ENCODE data around the gene ANKRD24. TPM values are rescaled to one million over a fixed set of nuclear protein-coding genes. Genes with fewer than 3 reads are reported as not detected.

ANKRD24 gene
- total and polyA plus RNA-seq, 4 donors = 0.28 to 2.5 (median 1.4) TPM

GRCh38 chr19:4164262-4164661, 18.2 kb upstream of the ANKRD24 start:
- H3K9me3 ChIP-seq (ENCODE audit: control insufficient read depth in 4 of 4, low read length in 3 of 4) = no peaks in the 10 kb centered on the region
- TF ChIP-seq HNF4G (IDR thresholded peaks at IDR 0.05) (no peak), RXRA (IDR thresholded peaks at IDR 0.05) (no peak), EGR1 (IDR thresholded peaks at IDR 0.05; ENCODE audit: low read depth in 2 of 2) (no peak), FOXA2 (IDR thresholded peaks at IDR 0.05) (no peak), FOXA1 (IDR thresholded peaks at IDR 0.05) (no peak), JUND (IDR thresholded peaks at IDR 0.05) (no peak), SP1 (IDR thresholded peaks at IDR 0.05) (no peak), MAX (IDR thresholded peaks at IDR 0.05) (no peak), REST (IDR thresholded peaks at IDR 0.05) (no peak), TAF1 (conservative IDR thresholded peaks at IDR 0.05) (no peak), GABPA (IDR thresholded peaks at IDR 0.05 in 1 of 2, conservative IDR thresholded peaks at IDR 0.05 in 1 of 2) (no peak), ATF3 (IDR thresholded peaks at IDR 0.05) (no peak), RAD21 (IDR thresholded peaks at IDR 0.05) (no peak)
- no peaks in the 10 kb centered on the region for H3K27me3 ChIP-seq (ENCODE audit: control insufficient read depth in 4 of 4, insufficient read depth in 4 of 4, low read length in 3 of 4)
- no peak for DNase-seq (ENCODE audit: low spot score)
- H3K9ac ChIP-seq (ENCODE audit: low read depth in 1 of 2, low read length in 2 of 2) = no peak overlapping the region
- H3K4me1 ChIP-seq (ENCODE audit: control insufficient read depth in 4 of 4, insufficient read depth in 4 of 4, low read length in 3 of 4) = no peaks in the 10 kb centered on the region
- H3K36me3 ChIP-seq (ENCODE audit: control insufficient read depth in 4 of 4, insufficient read depth in 3 of 4, low read depth in 1 of 4, low read length in 3 of 4) = peaks cover 25 to 62% (median 38%) of the 10 kb centered on the region in 4 donors
- WGBS = 83% methylated on average over 11 of the region's 11 CpGs
- H3K27ac ChIP-seq (ENCODE audit: low read depth in 1 of 2, low read length in 2 of 2) = no peak overlapping the region
- H3K4me3 ChIP-seq (ENCODE audit: low read depth in 1 of 3, low read length in 3 of 3) = no peak overlapping the region

GRCh38 chr19:4171676-4172075, 10.8 kb upstream of the ANKRD24 start:
- no peak overlapping the region for H3K9ac ChIP-seq (ENCODE audit: low read depth in 1 of 2, low read length in 2 of 2)
- no peak overlapping the region for H3K4me3 ChIP-seq (ENCODE audit: low read depth in 1 of 3, low read length in 3 of 3)
- no peak for TF ChIP-seq MAX (IDR thresholded peaks at IDR 0.05)
- no peak for TF ChIP-seq ZBTB33 (IDR thresholded peaks at IDR 0.05)
- TF ChIP-seq CTCF (IDR thresholded peaks at IDR 0.05; ENCODE audit: low read depth, low read length, missing input control) = no peak
- no peak for TF ChIP-seq SP1 (IDR thresholded peaks at IDR 0.05)
- TF ChIP-seq REST (IDR thresholded peaks at IDR 0.05) = no peak
- no peak for TF ChIP-seq HNF4A (conservative IDR thresholded peaks at IDR 0.05)
- TF ChIP-seq RXRA (IDR thresholded peaks at IDR 0.05) = no peak
- TF ChIP-seq NR2F2 (IDR thresholded peaks at IDR 0.05) = no peak
- no peak for TF ChIP-seq FOXA1 (IDR thresholded peaks at IDR 0.05)
- TF ChIP-seq GABPA (IDR thresholded peaks at IDR 0.05 in 1 of 2, conservative IDR thresholded peaks at IDR 0.05 in 1 of 2) = no peak
- TF ChIP-seq FOXA2 (IDR thresholded peaks at IDR 0.05) = no peak
- no peak for TF ChIP-seq TAF1 (conservative IDR thresholded peaks at IDR 0.05)
- no peak for TF ChIP-seq YY1 (IDR thresholded peaks at IDR 0.05)
- TF ChIP-seq ATF3 (IDR thresholded peaks at IDR 0.05) = no peak
- no peak for TF ChIP-seq HNF4G (IDR thresholded peaks at IDR 0.05)
- no peak for TF ChIP-seq RAD21 (IDR thresholded peaks at IDR 0.05)
- TF ChIP-seq EGR1 (IDR thresholded peaks at IDR 0.05; ENCODE audit: low read depth in 2 of 2) = no peak
- TF ChIP-seq JUND (IDR thresholded peaks at IDR 0.05) = no peak
- peaks cover 22 to 35% (median 27%) of the 10 kb centered on the region in 4 donors for H3K36me3 ChIP-seq (ENCODE audit: control insufficient read depth in 4 of 4, insufficient read depth in 3 of 4, low read depth in 1 of 4, low read length in 3 of 4)
- 77% methylated on average over 22 of the region's 22 CpGs for WGBS
- H3K27me3 ChIP-seq (ENCODE audit: control insufficient read depth in 4 of 4, insufficient read depth in 4 of 4, low read length in 3 of 4) = no peaks in the 10 kb centered on the region
- H3K4me1 ChIP-seq (ENCODE audit: control insufficient read depth in 4 of 4, insufficient read depth in 4 of 4, low read length in 3 of 4) = no peaks in the 10 kb centered on the region
- no peaks in the 10 kb centered on the region for H3K9me3 ChIP-seq (ENCODE audit: control insufficient read depth in 4 of 4, low read length in 3 of 4)
- H3K27ac ChIP-seq (ENCODE audit: low read depth in 1 of 2, low read length in 2 of 2) = no peak overlapping the region
- no peak for DNase-seq (ENCODE audit: low spot score)

Measured in liver (tissue), 9 donors.